ENCODE data around the gene RAP1A.

- no peak for TF ChIP-seq CTCF (IDR thresholded peaks at IDR 0.05)
- TF ChIP-seq POLR2AphosphoS5 (IDR thresholded peaks at IDR 0.05; ENCODE audit: low read depth, low read length) = no peak
- TF ChIP-seq REST (IDR thresholded peaks at IDR 0.05; ENCODE audit: insufficient read depth in 1 of 2, low read depth in 2 of 2, low read length in 1 of 2) = no peak
- TF ChIP-seq TCF7L2 (IDR thresholded peaks at IDR 0.05; ENCODE audit: low read depth, low read length) = no peak
Measured at GRCh38 chr1:111649227-111649626, 29.6 kb downstream of the RAP1A start.
